Activated naive CD4-positive, alpha-beta T cell treated with anti-CD3 and anti-CD28 coated beads, Interleukin-2, amount 50 U/mL, for 16 hours (primary cell): ENCODE results near the gene MEIS3.
"Not testable (repeated sequence)": the region's sequence is repeated elsewhere in the genome, so short reads cannot be mapped to it uniquely, and the experiment has no call there.

Experiments used
- DNase-seq: peaks from one replicate; pipeline ENCODE4 v3.0.0-alpha.2; 2020

The MEIS3 gene

DNA sequence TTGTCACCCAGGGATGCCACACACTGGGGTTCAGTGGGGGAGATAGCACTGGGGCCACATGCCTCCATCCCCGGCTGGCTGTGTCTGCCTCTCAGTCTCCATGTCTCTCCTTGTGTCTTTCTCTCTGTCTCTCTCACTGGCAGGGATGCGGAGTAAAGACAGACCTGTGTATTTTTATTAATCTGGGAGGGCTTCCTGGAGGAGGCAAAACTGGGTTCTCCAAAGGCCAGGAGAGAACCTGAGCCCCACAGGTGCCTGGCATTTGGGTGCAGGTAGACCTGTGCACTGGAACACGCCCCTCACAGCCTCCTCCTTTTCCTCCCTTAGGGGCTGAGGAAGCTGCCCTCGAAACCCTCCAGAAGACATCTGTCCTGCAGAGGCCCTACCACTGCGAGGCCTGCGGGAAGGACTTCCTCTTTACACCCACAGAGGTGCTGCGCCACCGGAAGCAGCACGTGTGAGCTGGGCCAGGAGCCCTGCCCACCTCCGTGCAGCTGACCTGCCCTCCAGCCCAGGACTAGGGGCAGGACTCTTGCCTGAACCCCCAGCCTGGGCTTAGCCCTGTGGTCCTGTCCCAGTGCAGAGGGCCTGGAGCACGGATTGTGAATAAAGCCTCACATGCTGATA lies 37.6 kb downstream of the MEIS3 start:
- DNase-seq = no peak

DNA sequence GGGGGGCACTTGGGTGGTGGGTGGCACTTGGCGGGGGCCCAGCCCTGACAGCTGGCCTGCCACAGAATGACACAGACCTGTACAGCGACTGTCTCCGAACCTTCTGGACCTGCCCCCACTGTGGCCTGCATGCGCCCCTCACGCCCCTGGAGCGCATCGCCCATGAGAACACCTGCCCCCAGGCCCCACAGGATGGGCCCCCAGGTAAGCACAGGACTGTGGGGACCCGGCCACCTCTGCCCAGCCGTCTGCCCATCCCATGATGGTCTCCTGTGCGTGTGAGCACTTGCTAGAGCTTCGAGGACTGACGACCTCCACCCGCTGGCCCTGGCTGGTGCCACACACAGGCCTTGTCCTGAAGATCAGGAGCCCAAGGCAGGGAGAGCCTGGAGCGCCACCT lies 38.2 kb downstream of the MEIS3 start:
- DNase-seq = no peak

DNA sequence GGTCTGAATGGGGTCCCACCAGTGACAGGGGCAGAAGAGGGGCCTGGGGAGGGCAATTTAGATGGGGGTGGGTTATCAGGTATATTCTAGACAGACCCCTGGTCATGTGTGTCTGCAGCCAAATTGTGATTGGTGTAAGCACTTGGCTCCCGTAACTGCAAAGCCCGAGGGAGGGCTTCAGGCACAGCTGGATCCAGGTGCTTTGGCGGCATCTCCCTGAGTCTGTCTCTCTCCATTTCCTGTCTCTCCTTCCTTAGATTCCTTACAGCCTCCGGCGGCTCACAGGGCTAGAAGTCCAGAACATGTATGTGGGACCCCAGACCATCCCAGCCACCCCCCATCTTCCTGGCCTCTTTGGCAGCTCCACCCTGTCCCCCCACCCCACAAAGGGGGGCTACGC lies 38.8 kb downstream of the MEIS3 start:
- no peak for DNase-seq

DNA sequence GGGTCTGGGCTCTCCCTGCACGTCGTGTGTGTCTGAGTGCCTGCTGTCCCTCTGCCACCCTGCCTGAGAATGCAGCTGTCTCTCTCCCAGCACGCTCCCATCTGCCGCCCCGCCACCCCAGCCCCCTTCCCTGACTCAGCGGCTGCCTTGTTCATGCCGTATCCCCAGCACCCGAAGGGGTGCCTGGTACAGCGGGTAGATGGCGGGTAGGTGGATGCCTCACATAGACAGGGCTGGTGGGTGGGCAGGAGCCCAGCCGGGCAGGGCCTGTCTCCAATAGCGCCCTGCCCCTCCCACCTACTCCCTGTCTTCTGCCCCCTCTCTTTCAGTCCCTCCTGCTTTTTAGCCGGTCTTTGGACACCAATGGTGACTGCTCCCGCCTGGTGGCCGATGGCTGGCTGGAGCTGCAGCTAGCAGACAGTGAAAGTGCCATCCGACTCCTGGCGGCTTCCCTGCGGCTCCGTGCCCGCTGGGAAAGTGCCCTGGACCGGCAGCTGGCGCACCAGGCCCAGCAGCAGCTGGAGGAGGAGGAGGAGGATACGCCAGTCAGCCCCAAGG lies 39.9 kb downstream of the MEIS3 start:
- no peak for DNase-seq

DNA sequence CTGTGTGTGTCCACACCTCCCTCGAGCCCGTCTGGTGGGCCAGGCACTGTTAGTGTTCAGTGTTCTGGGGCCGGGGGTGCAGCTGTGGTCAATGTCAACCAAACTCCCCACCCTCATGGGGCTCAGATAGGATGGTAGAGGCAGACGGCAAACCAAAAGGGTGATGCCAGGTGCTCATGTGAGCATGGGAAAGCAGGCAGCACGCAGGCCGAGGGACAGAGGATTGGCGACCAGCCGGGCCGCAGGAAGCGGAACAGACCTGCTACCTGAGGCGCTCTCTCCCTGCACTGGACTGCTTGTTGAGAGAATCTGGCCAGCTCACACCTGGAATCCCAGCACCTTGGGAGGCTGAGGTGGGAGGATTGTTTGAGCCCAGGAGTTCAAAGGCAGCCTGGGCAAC lies 41.1 kb downstream of the MEIS3 start:
- DNase-seq = no peak

DNA sequence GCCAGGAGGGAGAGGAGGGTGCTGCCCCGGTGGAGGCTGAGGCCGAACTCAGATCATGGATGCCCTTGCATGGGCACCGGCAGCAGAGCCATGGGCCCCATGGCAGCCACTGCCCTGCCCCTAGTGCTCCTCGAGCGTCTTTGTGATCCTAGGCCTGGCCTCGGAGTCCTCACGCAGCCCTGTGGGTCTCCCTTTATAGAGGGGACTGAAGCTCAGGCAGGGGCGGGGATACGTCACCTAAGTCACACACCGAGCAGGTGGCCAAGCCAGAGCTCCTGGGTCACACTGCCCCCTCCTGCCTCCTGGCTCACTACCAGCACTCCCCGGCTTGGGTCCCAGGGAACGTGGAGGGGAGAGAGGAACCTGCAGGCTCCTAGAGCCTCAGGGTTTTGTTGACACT lies 41.5 kb downstream of the MEIS3 start:
- DNase-seq = no peak

DNA sequence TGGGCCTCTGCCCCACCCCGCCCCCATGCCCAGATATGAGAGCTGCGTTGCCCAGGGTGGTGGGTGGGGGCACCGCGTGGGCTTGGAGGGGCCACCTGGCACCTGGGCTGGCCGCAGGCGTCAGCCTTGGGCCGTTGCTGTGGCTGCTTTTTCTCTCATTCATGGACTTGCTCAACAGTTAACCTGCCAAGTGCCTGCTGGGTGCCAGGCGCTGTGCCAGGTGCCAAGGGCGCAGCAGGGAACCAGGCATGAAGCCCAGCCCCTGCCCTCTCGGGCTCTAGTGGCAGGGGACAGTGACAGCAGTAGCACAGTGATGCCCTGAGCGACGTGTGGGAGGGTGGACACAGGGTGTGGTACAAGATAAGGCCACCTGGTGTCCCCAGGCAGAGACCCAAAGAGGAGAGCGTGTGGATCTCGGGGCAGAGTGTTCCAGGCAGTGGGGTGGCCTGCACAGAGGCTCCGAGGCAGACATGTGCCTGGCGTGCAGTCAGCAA lies 42.1 kb downstream of the MEIS3 start:
- DNase-seq = no peak

DNA sequence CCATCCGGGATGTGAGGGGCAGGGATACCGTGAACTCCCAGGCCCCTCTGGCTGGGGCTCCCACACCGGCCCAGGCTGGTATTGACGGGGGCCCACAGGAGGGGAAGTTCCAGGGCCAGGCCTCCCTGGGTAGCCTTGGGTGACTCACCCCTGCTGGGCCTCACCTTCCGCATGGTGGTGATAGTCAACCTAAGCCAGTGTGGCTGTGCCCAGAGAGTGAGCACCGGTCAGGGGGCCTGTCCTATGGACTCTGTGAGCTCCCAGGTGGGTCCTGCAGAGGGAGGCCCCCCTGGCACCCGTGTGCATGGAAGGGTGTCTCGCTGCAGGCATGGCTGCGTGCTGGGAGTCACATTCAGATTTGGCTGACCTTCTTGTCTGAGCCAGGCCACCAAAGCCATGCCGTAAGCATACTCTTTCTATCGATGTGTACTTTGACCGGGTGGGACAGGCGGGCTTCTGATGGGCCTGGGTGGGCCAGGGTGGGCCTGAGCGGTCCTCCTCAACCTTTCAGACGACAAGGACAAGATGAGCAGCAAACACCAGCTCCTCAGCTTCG lies 42.7 kb downstream of the MEIS3 start:
- DNase-seq = no peak

DNA sequence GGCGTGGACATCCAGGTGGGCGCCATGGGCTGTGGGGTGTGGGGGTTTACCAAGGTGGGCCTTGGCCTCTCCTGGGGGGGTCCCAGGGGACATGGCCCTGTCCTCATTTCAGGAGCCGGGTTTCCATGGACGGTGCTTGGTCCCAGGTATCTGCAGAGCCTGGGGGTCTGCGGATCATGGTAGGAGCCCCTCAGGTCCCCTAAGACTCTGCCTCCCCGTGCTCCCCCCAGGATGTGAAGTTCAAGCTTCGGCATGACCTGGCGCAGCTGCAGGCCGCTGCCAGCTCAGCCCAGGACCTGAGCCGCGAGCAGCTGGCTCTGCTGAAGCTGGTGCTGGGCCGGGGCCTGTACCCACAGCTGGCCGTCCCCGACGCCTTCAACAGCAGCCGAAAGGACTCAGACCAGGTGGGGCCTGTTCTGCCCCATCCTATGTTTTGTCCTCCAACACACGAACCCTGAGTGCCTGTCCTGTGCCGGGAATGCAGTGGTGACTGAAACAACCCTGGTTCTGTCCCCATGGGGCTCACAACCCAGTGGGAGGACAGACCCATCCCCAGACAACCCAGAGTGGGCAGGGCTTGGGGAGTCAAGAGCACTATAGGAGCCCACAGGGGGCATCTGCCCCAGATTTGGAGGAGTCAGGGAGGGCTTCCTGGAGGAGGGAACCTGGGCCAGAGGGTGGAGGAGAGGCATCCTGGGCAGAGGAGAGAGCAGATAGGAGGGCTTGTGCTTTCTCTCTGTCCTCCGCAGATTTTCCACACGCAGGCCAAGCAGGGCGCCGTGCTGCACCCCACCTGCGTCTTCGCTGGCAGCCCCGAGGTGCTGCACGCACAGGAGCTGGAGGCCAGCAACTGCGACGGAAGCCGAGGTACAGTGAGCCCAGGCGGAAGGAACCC lies 43.4 kb downstream of the MEIS3 start:
- no peak for DNase-seq

DNA sequence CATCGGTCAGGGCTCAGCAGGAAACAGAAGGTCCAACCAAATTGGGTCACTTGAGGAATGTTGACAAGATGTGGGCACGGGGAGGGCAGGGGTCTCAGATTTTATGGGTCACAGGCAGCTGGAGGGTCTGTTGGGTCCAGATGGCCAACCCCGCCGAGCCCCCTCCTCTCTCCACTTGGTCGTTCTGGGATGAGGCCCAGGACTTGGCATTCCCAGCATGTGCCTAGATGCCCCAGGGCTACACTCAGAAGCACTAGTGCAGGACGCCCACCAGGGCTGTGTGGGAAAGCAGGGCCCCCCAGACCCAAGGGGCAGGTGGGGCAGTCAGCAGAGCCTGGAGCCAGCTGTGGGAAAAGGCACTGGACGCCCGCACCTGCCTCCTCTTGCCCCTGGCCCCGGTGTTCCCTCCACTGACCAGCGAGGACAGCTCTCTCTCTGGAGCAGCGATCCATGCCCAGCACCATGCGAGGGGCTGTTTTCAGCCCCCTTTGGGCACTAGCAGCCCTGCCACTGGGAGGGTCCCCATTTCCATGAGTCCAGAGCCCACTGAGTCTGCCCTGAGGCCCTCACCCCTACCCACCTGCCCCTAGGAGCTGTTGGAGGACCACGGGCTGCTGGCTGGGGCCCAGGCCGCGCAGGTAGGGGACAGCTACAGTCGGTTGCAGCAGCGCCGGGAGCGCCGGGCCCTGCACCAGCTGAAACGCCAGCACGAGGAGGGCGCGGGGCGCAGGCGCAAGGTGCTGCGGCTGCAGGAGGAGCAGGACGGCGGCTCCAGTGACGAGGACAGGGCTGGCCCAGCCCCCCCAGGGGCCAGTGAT lies 44.2 kb downstream of the MEIS3 start:
- DNase-seq = no peak

DNA sequence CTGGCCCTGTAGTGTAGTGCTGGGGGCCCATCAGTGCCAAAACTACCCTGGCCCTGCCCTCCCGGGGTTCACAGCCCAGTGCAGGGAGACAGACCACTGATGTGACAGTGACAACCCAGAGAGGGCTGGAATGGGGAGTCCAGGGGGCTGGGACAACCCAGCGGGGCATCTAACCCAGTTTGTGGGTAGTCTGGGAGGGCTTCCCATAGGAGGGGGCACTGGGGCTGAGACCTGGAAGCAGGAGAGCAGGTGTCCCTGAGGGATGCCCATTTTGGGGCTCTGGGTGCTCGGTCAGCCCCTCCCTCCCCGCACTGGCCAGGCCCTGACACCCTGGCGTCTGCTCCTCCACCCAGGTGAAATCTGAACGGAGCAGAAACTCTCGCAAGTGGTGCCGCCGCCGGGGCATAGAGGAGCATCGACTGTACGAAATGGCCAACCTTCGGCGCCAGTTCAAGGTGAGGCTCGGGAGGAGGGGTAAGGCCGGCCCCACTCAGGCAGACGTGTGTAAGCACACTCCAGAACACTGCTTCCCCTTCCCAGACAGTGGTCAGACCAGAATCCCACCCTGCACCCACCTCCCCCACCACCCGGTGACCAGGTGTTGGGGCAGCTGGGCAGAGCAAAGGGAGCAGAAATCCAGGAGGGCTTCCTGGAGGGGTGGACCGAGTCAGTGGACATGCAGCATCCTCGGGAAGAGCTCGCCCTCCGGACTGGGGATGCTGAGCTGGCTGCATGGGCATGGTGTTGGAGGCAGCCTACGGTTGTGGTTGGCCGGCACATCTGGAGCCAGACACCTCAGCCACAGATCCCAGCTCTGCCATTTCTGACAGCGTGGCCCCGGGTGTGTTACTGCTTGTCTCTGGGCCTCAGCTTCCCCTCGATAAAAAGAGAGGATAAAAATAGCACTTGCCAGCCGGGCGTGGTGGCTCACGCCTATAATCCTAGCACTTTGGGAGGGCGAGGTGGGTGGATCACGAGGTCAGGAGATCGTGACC lies 45.8 kb downstream of the MEIS3 start:
- no peak for DNase-seq

DNA sequence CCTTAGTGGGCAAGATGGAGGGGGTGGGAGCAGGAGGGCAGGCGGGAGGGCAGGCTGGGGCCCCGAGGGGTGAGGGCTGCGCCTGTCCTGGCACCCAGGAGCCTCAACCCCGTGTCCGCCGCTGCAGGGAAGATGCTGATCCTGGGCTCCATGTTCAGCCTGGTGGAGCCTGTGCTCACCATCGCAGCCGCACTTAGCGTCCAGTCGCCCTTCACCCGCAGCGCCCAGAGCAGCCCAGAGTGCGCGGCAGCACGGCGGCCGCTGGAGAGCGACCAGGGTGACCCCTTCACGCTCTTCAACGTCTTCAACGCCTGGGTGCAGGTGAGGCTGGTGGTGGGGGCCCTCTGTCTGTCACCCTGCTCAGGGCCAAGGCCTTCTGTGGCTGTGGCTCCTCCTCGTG lies 46.7 kb downstream of the MEIS3 start:
- DNase-seq = no peak

DNA sequence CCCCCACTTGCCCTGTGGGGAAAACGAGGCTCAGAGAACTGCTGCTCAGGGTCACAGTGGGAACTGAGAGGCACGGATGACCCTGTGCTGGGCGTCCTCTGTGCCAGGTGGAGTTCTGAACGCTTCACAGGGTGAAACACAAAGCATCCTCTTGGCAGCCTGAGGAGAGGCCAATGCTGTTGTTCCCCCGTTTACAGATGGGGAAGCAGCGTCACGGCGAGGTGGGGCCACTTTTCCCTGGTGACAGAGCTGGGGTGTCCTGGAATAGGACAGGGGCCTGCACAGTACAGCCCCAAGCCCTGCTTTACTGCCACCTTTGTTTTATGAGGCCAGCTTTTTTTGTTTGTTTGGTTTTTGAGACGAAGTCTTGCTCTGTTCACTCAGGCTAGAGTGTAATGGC lies 48.1 kb downstream of the MEIS3 start:
- DNase-seq = no peak

DNA sequence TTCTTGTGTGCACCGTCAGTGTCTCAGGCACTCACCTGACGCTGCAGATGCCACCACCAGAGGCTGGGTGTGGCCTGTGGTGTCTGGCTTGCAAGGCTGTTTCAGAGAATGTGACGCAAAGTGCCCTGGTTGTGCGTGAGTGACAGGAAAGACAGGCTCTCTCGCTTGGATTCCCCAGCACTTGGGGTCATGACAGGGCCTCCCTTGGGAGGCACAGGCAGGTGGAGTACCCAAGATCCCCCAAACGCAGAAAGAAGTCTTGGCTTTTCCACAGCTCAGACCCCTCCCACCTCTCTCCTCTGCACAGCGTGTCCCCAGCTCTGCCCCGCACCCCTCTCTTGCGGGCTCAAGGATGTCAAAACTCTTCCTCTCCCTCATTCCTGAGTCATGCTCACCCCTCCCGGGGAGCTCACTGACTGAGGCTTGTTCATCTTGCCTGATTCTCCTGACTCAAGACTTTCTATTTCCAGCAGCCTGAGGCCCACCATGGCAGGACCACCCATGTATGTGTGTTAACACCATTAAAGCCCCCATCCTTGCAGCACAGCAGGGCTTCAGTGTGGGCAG lies 49.2 kb downstream of the MEIS3 start:
- no peak for DNase-seq

DNA sequence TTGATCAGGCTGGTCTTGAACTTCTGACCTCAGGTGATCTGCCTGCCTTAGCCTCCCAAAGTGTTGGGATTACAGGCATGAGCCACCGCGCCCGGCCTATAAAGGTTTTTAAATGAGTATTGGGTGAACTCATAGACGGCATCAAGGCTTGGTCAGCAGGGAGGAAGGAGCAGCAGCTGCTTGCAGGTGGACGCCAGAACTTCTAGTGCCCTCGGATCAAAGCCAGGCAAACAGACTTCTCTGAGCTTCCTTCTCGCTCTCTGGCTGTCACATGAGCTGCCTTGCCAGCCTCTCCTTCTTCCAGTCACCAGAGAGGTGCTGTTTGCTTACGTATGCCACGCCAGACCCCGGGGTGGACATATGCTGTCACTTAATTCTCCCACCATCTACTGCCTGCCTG lies 53.9 kb downstream of the MEIS3 start:
- not testable (repeated sequence) for DNase-seq

DNA sequence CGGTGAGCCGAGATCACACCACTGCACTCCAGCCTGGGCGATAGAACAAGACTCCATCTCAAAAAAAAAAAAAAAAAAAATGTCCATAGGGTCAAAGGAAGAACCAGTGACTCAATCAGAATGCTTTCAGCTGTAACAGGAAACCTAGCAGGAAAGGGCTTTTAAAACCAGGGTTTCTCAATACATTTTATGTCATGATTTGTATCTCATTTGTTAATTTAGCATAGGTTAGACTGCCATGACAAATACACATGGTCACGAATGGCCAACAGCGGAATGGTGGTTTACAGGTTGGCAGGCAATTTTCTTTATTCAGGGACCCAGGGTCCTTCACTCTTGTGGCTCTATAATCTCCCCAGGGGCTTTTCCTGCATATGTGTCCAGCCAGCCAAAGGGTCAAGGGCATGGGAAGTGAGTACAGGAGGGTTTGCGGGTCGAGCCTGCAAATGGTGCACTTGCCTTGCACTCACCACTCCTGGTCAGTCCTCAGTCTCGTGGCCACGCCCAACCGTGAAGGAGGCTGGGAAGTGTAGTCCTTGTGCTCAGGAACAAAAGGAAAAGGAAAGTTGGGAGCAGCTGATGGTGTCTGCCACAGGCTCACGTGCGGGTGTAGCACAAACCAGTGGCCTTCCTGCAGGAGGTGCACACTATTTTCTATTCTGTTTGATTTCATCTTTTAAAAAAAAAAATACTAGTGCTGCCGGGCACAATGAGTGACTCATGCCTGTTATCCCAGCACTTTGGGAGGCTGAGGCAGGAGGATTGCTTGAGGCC lies 55.4 kb downstream of the MEIS3 start:
- no peak for DNase-seq

DNA sequence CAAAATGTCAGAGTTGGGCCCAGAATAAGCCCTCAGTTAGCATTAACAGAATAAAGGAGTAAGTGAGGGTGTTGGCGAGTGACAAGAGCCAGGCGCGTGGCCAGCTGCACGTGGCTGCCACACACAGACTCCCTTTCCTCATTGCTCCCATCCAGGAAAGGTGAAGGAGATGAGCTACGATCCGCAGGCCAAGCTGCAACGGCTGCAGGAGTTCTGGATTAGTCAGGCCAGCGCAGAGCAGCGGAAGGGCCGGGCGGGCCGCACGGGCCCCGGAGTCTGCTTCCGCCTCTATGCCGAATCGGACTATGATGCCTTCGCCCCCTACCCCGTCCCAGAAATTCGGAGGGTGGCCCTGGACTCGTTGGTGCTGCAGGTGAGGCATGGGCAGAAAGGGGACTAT lies 57.0 kb downstream of the MEIS3 start:
- DNase-seq = no peak

DNA sequence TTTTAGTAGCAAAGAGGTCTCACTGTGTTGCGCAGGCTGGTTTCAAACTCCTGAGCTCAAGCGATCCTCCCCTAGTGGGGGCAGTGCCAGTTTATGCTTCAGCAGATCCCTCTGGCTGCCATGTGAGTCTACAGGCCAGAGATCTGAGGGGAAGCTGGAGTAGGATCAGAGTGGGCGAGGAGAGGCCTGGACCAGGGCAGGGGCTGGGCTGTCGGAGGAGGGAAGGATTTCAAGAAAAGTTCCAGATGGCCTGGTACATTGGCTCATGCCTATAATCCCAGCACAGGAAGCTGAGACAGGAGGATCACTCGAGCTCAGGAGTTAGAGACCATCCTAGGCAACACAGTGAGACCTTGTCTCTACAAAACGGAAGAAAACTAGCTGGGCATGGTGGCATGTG lies 60.4 kb downstream of the MEIS3 start:
- no peak for DNase-seq

DNA sequence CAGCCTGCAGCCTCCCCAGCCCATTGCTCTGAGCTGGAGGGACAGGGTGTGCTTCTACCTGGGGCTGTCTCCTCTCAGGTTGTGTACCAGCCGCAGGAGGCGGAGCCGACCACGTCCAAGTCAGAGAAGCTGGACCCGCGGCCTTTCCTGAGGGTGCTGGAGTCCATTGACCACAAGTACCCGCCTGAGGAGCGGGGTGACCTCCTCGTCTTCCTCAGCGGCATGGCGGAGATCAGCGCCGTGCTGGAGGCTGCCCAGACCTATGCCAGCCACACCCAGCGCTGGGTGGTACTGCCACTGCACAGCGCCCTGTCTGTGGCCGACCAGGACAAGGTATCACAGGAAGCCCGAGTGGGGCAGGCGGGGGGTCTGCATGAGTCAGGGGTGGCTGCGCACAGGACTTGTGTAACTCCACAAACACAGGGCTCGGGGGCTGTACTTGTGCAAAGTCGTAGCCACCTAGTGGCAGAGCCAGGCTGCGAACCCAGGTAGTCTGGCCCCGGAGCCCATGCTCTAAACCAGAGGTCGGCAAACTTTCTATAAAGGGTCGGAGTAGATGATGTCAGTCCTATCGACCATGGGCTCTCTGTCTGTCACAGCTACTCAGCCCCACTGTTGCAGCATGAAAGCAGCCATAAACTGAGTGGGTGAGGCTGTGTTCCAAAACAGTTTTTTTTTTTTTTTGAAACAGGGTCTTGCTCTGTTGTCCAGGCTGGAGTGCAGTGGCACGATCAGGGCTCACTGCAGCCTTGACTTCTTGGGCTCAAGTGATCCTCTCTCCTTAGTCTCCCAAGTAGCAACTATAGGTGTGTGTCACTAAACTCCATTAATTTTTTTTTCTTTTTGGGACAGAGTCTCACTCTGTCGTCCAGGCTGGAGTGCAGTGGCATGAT lies 61.3 kb downstream of the MEIS3 start:
- no peak for DNase-seq
